SH-SY5Y (cell line): ENCODE measurements around the gene NOC2L.

ENCODE experiments used
- GATA2 ChIP-seq: IDR thresholded peaks from 2 replicates; pipeline ENCODE4 v1.6.1; 2011; ENCODE audit warnings: mild to moderate bottlenecking, low read depth, low read length
- GATA3 ChIP-seq: IDR thresholded peaks from 2 replicates; pipeline ENCODE4 v1.6.1; 2011; ENCODE audit warnings: low read depth, mild to moderate bottlenecking, low read length, moderate library complexity

DNA sequence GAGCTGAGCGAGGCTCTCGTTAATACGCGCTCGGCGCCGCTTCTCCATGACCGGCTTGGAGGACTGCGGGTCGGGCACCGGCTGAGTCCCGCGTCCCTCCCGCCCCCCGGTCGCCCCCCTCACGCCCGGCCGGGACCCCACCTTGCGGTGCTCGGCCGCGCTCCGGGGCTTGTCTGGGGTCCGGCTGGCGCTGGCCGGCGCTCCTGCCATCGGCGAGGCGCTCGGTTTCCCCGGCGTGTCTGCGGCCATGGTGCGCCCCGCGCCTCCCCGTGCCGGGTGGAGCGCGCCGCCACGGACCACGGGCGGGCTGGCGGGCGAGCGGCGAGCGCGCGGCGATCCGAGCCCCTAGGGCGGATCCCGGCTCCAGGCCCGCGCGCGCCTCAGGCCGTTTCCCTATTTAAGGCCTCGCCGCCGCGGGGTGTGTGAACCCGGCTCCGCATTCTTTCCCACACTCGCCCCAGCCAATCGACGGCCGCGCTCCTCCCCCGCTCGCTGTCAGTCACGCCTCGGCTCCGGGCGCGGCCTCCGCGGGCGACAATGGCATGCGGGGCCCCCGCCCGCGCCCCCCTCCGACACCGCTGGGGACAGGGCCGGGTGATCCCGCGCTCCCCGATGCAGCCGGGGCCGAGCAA is 40.8 kb upstream of the NOC2L start, which contains the start of gene HES4:
- TF ChIP-seq GATA2 (no peak), GATA3 (no peak)
